Hepatocyte (in vitro differentiated cells): Measurements from ENCODE around the gene BRIP1.

ENCODE experiments used
- EZH2 ChIP-seq: fragments of 200-600 bp; sonication (generic); IDR thresholded peaks from 2 replicates; pipeline ENCODE4 v1.6.1; 2016; ENCODE audit warnings: antibody characterized with exemption, mild to moderate bottlenecking, borderline replicate concordance
- EZH2phosphoT487 ChIP-seq: fragments of 200-600 bp; sonication (generic); IDR thresholded peaks from one replicate; pipeline ENCODE4 v1.6.1; 2018; ENCODE audit warnings: antibody characterized with exemption, mild to moderate bottlenecking, low read depth, moderate library complexity; ENCODE audit not compliant: unreplicated experiment, severe bottlenecking
- TF ChIP-seq, protein P1 (sequence below): fragments of 200-600 bp; sonication (generic); IDR thresholded peaks from 2 replicates; pipeline ENCODE4 v1.5.1; 2016; ENCODE audit warnings: antibody characterized with exemption, mild to moderate bottlenecking; ENCODE audit not compliant: poor library complexity

DNA sequence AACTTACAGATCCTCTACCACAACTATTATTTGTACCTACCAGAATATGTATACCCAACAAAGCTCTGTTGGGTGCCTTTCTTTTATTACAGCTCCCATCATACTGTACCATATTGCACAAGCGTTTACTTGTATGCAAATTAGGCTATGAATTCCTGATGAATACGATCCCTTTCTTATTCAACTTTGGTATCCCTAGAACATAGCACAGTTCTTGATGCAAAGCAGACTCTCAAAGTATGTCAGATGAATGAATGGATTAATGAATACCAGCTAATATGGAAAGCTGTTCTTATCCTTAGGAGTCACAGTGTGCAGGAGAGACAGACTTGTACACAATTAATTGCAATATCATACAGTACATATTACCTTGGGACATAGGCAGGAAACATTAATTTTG is 192.6 kb downstream of the BRIP1 start:
- no peak for TF ChIP-seq EZH2
- TF ChIP-seq, protein P1, sequence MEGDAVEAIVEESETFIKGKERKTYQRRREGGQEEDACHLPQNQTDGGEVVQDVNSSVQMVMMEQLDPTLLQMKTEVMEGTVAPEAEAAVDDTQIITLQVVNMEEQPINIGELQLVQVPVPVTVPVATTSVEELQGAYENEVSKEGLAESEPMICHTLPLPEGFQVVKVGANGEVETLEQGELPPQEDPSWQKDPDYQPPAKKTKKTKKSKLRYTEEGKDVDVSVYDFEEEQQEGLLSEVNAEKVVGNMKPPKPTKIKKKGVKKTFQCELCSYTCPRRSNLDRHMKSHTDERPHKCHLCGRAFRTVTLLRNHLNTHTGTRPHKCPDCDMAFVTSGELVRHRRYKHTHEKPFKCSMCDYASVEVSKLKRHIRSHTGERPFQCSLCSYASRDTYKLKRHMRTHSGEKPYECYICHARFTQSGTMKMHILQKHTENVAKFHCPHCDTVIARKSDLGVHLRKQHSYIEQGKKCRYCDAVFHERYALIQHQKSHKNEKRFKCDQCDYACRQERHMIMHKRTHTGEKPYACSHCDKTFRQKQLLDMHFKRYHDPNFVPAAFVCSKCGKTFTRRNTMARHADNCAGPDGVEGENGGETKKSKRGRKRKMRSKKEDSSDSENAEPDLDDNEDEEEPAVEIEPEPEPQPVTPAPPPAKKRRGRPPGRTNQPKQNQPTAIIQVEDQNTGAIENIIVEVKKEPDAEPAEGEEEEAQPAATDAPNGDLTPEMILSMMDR, result no peak
- TF ChIP-seq EZH2phosphoT487, result no peak
